Gastrocnemius medialis (tissue), 4 donors: ENCODE results near the gene NKTR.

Source experiments
- POLR2A ChIP-seq, 2 donors: fragments of 450-650 bp; IDR thresholded peaks; one replicate each; pipeline ENCODE4 v1.6.1; 2017; ENCODE audit warnings: antibody characterized with exemption in 2 of 2, mild to moderate bottlenecking in 2 of 2, moderate library complexity in 2 of 2
- TF ChIP-seq, protein P1 (sequence below), 5 experiments: fragments of 450-650 bp in 3 of 5; fragments of 200-600 bp in 2 of 5; sonication (generic) in 2 of 5; IDR thresholded peaks in 4 of 5; conservative IDR thresholded peaks in 1 of 5; 1 replicate in 4 of 5; 2 replicates in 1 of 5; pipeline ENCODE4 v1.5.1; 2016 to 2019; ENCODE audit warnings: antibody characterized with exemption in 5 of 5, mild to moderate bottlenecking in 3 of 5, moderate library complexity in 3 of 5

- TF ChIP-seq POLR2A (IDR thresholded peaks at IDR 0.05): no peak
- TF ChIP-seq, protein P1, sequence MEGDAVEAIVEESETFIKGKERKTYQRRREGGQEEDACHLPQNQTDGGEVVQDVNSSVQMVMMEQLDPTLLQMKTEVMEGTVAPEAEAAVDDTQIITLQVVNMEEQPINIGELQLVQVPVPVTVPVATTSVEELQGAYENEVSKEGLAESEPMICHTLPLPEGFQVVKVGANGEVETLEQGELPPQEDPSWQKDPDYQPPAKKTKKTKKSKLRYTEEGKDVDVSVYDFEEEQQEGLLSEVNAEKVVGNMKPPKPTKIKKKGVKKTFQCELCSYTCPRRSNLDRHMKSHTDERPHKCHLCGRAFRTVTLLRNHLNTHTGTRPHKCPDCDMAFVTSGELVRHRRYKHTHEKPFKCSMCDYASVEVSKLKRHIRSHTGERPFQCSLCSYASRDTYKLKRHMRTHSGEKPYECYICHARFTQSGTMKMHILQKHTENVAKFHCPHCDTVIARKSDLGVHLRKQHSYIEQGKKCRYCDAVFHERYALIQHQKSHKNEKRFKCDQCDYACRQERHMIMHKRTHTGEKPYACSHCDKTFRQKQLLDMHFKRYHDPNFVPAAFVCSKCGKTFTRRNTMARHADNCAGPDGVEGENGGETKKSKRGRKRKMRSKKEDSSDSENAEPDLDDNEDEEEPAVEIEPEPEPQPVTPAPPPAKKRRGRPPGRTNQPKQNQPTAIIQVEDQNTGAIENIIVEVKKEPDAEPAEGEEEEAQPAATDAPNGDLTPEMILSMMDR (IDR thresholded peaks at IDR 0.05 in 4 of 5, conservative IDR thresholded peaks at IDR 0.05 in 1 of 5): no peak
Observed at GRCh38 chr3:42665050-42665878, 64.8 kb downstream of the NKTR start.
